ENCODE data around the gene TRNT1. TPM values are rescaled to one million over a fixed set of nuclear protein-coding genes. Genes with fewer than 3 reads are reported as not detected.

The TRNT1 gene
- polyA plus RNA-seq, 3 donors from 2014 or later: 7.4 to 18.7 (median 15.9) TPM

DNA sequence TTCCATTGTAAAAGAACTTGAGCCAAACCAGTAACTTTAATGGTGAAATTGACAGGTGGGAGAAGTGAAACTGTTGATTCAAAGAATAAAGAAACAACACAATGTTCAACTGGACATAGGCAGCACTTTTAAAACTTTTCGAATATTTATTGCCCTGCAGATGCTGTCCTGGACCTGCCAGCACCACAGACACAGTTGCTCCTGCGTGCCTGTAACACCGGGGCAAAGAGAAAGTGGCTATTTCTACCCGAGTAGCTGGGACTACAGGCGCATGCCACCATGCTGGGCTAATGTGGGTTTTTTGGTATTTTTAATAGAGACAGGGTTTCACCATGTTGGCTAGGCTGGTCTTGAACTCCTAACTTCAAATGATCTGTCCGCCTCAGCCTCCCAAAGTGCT is 24.0 kb upstream of the TRNT1 start:
- H3K4me3 Mint-ChIP-seq: no peak overlapping the region
- DNase-seq: no peak
- no peaks in the 10 kb centered on the region for H3K36me3 Mint-ChIP-seq
- no peak overlapping the region for H3K27ac Mint-ChIP-seq
- H3K27me3 Mint-ChIP-seq (ENCODE audit: low read depth in 3 of 3): peaks cover 4% of the 10 kb centered on the region in 3 donors
- no peaks in the 10 kb centered on the region for H3K4me1 Mint-ChIP-seq
- H3K9me3 Mint-ChIP-seq: no peaks in the 10 kb centered on the region

DNA sequence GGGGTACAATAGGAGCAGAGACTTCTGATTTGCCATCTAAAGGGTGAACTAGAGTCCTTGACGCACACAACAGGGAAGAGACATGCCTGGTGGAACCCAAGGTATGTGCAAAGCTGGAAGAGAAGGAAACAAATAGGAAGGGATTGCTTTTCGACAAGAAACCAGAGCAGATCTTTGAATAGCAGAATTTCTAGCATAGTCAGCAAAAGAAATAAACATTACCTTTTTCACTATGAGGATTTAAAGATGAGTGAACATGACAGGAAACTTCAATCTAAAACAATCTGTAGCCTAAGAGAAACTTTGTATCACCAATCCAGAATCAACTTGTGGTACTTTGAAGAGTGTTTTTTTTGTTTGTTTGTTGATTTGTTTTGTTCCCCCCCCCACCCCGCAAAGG is 21.5 kb upstream of the TRNT1 start:
- DNase-seq: no peak
- H3K36me3 Mint-ChIP-seq: no peaks in the 10 kb centered on the region
- no peak overlapping the region for H3K27ac Mint-ChIP-seq
- H3K4me1 Mint-ChIP-seq: no peaks in the 10 kb centered on the region
- H3K4me3 Mint-ChIP-seq: no peak overlapping the region
- peaks cover 0 to 2% (median 0%) of the 10 kb centered on the region in 6 donors for H3K9me3 Mint-ChIP-seq
- peaks cover 0 to 5% (median 5%) of the 10 kb centered on the region in 3 donors for H3K27me3 Mint-ChIP-seq (ENCODE audit: low read depth in 3 of 3)

DNA sequence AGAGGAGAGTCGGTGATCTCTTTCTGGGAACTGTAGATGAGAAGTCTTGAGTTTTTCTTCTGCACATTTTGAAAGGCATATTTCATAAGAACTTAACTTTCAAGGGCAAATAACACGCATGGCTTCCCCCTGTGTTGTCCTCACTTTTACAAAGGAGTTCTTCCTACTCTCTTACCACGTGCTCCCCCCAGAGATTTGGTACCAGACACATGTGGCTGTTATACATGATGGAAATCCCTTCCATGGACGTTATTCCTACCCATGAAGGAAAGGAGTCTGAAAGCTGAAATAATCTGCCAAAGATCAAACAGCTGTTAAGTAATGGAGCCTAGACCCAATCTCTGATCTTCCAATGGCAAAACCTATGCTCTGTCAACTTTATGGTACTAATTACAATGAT is 20.9 kb upstream of the TRNT1 start:
- Mint-ChIP-seq H3K9me3 (peaks cover 0 to 2% (median 0%) of the 10 kb centered on the region in 6 donors), H3K4me3 (no peak overlapping the region), H3K27me3 (ENCODE audit: low read depth in 3 of 3) (peaks cover 0 to 6% (median 5%) of the 10 kb centered on the region in 3 donors), H3K4me1 (no peaks in the 10 kb centered on the region), H3K27ac (no peak overlapping the region), H3K36me3 (no peaks in the 10 kb centered on the region)
- DNase-seq: no peak

DNA sequence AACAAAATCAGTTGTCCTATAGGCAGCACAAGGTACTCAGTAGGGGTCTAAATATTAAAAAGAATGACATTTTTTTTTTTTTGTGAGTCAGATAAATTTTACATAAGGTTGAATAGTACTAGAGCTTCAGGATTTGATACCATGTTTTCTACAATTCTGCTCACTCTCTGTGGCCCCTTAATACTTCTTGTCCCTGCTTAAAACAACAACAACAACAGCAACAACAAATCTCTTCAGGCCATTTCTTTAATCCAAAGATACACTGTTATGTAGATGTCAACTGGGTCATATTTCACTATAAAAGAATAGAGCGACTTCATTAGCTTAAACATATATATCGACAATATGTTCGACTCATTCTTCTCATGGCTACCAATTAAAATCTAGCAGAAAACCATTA is 19.6 kb upstream of the TRNT1 start:
- DNase-seq: no peak
- Mint-ChIP-seq H3K4me1 (no peaks in the 10 kb centered on the region), H3K27ac (peak overlapping the region in 1 of 6 donors; percentile 61), H3K36me3 (no peaks in the 10 kb centered on the region), H3K4me3 (no peak overlapping the region), H3K9me3 (peaks cover 0 to 2% (median 0%) of the 10 kb centered on the region in 6 donors), H3K27me3 (ENCODE audit: low read depth in 3 of 3) (peaks cover 0 to 8% (median 6%) of the 10 kb centered on the region in 3 donors)

DNA sequence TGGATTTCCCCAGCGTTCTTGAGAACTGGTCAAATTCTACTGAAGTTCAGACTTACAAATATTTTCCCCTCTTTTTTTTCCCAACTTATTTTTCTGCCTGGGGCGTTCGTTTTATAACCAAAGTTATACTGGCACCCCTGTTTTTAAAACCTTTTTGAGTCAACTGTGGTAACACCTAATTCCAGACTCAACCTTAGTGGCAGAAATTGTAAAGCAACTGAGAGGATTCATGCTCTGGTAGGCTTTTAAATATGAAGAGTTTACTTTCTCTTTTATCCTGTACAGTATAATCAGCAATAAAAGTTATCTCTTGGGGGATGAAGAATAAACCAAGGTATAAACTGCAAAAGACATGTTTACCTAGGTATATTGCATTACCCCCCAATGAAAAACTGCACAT is 18.9 kb upstream of the TRNT1 start:
- Mint-ChIP-seq H3K27ac (no peak overlapping the region), H3K27me3 (ENCODE audit: low read depth in 3 of 3) (peaks cover 0 to 10% (median 6%) of the 10 kb centered on the region in 3 donors), H3K36me3 (no peaks in the 10 kb centered on the region), H3K4me3 (peak overlapping the region in 1 of 5 donors; percentile 36), H3K9me3 (peaks cover 0 to 2% (median 0%) of the 10 kb centered on the region in 6 donors), H3K4me1 (no peaks in the 10 kb centered on the region)
- DNase-seq: no peak

DNA sequence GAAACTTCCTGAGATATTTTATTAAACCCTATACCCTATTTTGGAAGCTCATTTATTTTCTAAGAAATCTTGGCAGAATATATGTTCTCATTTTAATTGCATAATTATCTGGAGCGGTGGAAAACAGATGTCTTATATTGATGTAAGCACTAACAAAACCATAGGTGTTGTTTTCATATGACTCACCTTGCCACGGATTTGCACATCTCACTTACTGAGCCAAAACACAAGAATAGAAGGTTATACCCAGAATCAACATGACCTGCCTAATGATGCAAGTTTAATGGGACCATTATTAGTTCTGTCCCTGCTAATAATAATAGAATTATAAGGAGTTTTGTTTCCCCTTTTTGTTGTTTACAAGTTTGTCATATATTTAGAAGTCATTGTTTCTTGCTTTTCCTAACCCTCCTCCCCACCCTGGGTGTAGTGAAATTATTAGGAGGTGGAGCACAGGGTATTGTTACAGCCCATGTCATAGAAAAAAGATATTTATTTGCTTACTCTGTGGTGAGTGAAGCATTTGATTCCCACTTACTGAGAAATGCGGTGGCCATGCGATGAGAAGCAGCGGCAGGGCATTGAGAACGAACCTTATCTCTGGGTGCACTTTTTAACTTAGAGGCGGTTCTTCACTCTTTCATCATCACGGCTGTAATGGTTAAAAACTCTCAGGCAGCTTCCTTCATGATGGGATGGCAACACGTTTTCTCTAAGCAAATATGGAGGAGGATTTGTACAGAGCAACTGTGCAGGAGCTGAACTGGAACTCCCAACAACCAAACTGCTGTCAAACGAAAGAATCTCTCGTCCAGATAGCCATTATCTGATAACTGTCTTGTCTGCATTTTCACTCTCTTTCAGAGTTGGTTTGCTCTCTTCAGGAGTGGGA is 17.1 kb upstream of the TRNT1 start:
- peaks cover 0 to 8% (median 6%) of the 10 kb centered on the region in 3 donors for H3K27me3 Mint-ChIP-seq (ENCODE audit: low read depth in 3 of 3)
- DNase-seq: peak in 1 of 3 donors; percentile 32
- H3K4me3 Mint-ChIP-seq: peak overlapping the region in 1 of 5 donors; percentile 85
- H3K4me1 Mint-ChIP-seq: no peaks in the 10 kb centered on the region
- peaks cover 0 to 2% (median 0%) of the 10 kb centered on the region in 6 donors for H3K9me3 Mint-ChIP-seq
- no peaks in the 10 kb centered on the region for H3K36me3 Mint-ChIP-seq
- peak overlapping the region in 2 of 6 donors; percentile 94 to 95 for H3K27ac Mint-ChIP-seq

DNA sequence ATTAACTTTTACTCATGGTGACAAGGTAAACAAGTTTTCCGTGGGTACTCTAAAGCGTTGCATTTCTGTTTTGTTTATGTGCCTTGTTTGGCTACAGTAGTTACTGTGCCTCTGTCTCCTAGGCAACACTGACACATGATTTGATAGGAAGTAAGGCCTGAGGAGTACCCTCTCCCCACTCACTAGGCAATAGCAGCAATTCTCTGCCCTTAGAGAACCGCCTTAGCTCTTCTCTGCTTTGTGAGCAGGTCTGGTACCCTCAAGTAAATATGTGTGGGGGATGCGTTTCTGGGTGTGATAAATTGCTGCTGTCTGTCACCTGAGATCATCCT is 16.5 kb upstream of the TRNT1 start, which contains the start of gene IL5RA:
TSS of gene IL5RA (minus strand) at position 76 of the 332 bp plus-strand sequence. CDS start 5,390 bp downstream, outside the sequence.
- H3K27ac Mint-ChIP-seq: peak within 1 kb of the TSS in 2 of 6 donors; percentile 94 to 95
- no peaks in the 10 kb centered on the region for H3K4me1 Mint-ChIP-seq
- peak within 1 kb of the TSS in 1 of 5 donors; percentile 85 for H3K4me3 Mint-ChIP-seq
- no peaks in the 10 kb centered on the region for H3K36me3 Mint-ChIP-seq
- peaks cover 0 to 2% (median 0%) of the 10 kb centered on the region in 6 donors for H3K9me3 Mint-ChIP-seq
- peak in 1 of 3 donors; percentile 73 for DNase-seq
- H3K27me3 Mint-ChIP-seq (ENCODE audit: low read depth in 3 of 3): peaks cover 0 to 8% (median 6%) of the 10 kb centered on the region in 3 donors

DNA sequence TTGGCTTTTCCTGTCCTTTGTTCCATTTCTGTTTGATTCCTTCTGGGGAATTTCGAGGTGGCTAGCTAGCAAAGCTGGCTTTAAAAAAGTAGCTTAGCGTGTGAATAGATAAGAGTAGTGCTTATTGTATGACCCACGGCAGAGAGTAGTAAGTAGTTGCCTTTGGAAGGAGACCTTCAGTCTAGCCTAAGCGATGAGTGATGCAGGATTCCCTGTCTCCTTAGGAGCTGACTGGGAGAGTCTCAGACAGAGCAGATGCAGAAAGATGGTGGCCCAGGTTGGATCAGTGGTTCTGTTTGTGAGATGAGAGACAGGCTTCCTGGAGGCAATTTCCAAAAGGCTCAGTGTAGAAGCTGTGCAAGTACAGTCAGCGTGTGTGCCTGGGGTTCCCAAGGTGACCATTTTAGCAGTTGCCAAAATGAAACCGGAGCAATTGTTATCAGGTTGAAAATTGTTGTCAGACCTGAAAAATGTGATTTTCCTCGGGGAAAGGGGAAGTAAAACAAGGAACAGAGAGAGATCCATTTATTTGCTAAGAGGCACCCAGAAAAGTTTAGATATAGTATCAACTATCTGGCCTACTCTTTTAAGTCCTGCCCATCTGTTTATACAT is 15.9 kb upstream of the TRNT1 start:
- Mint-ChIP-seq H3K4me3 (peak overlapping the region in 1 of 5 donors; percentile 85), H3K27ac (peak overlapping the region in 2 of 6 donors; percentile 94 to 95), H3K9me3 (peaks cover 0 to 2% (median 0%) of the 10 kb centered on the region in 6 donors), H3K27me3 (ENCODE audit: low read depth in 3 of 3) (peaks cover 0 to 8% (median 6%) of the 10 kb centered on the region in 3 donors), H3K4me1 (no peaks in the 10 kb centered on the region), H3K36me3 (no peaks in the 10 kb centered on the region)
- DNase-seq: no peak

DNA sequence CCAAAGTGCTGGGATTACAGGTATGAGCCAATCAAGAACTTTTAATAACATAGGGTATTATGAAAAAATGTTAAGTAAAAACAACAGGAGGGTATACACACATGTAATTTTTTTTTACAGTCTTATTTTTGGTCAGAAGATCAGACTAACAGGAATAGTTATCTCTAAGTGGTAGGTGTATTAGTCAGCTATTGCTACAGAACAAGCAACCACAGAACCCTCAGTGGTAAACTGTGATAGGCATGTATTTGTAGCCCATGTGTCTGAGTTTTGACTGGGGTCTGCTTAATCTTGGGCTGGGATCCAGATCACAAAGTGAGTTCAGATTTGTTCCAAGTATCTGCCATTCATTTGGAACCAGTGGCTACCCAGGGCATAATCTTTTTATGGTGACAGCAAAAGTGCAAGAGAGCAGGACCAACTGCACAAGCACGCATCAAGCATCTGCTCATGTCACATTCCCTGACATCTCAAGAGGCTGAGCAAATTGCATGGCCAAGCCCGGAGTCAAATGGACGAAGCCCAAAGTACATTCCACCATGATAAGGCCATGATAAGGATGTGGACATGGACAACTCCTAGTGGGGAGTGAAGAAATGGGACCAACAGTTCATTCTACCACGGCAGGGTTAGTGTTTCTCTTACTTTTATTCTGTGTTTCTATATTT is 13.6 kb upstream of the TRNT1 start:
- Mint-ChIP-seq H3K4me3 (no peak overlapping the region), H3K27me3 (ENCODE audit: low read depth in 3 of 3) (peaks cover 0 to 8% (median 5%) of the 10 kb centered on the region in 3 donors), H3K4me1 (no peaks in the 10 kb centered on the region), H3K9me3 (peaks cover 0 to 2% (median 0%) of the 10 kb centered on the region in 6 donors), H3K36me3 (no peaks in the 10 kb centered on the region), H3K27ac (peak overlapping the region in 1 of 6 donors; percentile 8)
- DNase-seq: no peak

DNA sequence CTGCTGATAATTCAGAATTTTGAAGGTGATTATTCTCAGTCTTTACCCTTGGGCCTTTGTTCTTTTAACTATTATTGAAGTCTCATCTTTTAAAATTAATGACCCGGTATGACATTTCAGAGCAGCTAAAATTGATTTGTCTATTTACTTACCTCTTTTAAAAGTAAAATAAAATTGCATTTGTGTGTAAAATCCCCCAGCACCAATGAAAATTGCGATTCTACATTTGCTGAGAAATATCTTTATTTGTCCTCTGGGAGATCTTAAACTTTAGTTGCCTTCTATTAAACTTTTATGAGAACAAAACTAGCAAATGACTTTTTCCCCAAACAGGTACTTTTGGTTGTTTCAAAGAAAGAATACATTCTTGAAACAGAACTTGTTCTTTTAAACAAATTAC is 9.1 kb upstream of the TRNT1 start:
- Mint-ChIP-seq H3K4me1 (peaks cover 8 to 9% of the 10 kb centered on the region in 2 donors), H3K9me3 (no peaks in the 10 kb centered on the region), H3K4me3 (no peak overlapping the region), H3K36me3 (no peaks in the 10 kb centered on the region), H3K27me3 (ENCODE audit: low read depth in 3 of 3) (peaks cover 0 to 6% (median 2%) of the 10 kb centered on the region in 3 donors), H3K27ac (no peak overlapping the region)
- no peak for DNase-seq

DNA sequence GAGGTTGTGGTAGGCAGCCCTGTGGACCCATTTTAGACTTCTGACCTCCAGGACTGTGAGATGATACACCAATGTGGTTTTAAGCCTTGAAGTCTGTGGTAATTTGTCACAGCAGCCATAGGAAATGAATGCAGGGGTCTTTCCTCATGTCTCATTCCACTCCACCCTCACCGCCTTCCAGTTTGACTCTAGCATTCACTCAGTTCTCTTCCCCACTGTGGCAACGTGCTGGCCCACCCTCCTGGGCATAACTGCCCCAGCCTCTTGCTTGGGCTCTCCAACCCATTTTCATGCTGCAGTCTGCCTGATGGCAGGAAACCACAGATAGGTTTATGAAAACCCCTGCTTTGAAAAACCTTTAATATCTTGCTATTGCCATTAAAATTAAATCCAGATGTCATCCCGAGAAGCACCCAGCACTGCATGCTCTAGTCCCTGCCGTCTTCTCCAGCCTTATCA is 7.3 kb upstream of the TRNT1 start:
- peak overlapping the region in 1 of 5 donors; percentile 69 for H3K4me3 Mint-ChIP-seq
- H3K4me1 Mint-ChIP-seq: peaks cover 8 to 9% of the 10 kb centered on the region in 2 donors
- H3K36me3 Mint-ChIP-seq: no peaks in the 10 kb centered on the region
- DNase-seq: peak in 1 of 3 donors; percentile 28
- no peaks in the 10 kb centered on the region for H3K9me3 Mint-ChIP-seq
- peak overlapping the region in 5 of 6 donors; percentile 4 to 82 (median 72) for H3K27ac Mint-ChIP-seq
- peaks cover 0 to 6% (median 0%) of the 10 kb centered on the region in 3 donors for H3K27me3 Mint-ChIP-seq (ENCODE audit: low read depth in 3 of 3)

DNA sequence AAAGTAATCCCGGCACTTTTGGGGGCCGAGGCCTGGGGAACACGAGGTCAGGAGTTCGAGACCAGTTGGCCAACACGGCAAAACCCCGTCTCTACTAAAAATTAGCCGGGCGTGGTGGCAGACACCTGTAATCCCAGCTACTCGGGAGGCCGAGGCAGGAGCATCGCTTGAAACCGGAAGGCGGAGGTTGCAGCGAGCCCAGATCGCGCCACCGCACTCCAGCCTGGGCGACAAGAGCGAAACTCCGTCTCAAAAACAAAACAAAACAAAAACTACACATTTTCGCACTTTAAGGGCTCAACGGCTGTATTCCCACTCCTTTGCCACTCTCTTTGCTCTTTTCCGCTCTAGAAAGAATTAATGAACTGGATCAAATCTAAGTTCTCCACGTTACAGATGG is 763 bp upstream of the TRNT1 start:
- no peak for DNase-seq
- Mint-ChIP-seq H3K27me3 (ENCODE audit: low read depth in 3 of 3) (peaks cover 13 to 40% (median 23%) of the 10 kb centered on the region in 3 donors), H3K27ac (peak overlapping the region; percentile 98 to 99 (median 99)), H3K4me1 (peaks cover 33 to 49% of the 10 kb centered on the region in 2 donors), H3K9me3 (no peaks in the 10 kb centered on the region), H3K36me3 (peaks cover 0 to 9% (median 3%) of the 10 kb centered on the region in 3 donors), H3K4me3 (peak overlapping the region; percentile 94 to 99 (median 98))

DNA sequence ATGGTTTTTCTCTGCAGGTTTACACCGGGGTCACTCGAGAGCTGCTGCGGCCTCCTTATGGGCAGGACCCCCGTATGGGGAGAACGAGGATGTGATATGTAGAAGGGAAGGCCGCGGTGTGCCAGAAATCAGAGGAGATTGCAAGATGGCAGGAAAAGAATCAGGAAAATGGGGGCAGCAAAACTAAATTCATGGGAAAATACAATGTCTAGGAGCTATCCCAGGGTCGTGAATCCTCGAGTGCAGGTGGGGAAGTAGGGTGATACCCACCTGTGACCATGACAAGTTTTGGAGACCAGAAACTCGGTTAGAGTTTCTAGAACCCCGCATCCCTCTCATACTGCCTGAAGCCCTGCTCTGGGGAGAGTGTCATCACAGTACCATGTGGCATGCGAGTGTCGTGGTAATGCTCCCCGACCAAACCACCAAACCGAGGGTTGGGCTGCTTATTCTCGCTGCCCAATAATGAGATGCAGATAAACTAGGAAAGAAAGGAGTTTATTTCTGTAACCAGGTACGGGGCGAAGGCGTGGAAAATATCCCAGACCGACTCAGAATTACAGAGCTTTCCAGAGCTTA is 781 bp downstream of the TRNT1 start:
- DNase-seq: peak; percentile 48 to 61 (median 49)
- peak overlapping the region; percentile 94 to 99 (median 98) for H3K4me3 Mint-ChIP-seq
- peak overlapping the region; percentile 98 to 99 (median 99) for H3K27ac Mint-ChIP-seq
- peaks cover 33 to 49% of the 10 kb centered on the region in 2 donors for H3K4me1 Mint-ChIP-seq
- no peaks in the 10 kb centered on the region for H3K9me3 Mint-ChIP-seq
- peaks cover 0 to 14% (median 7%) of the 10 kb centered on the region in 3 donors for H3K36me3 Mint-ChIP-seq
- H3K27me3 Mint-ChIP-seq (ENCODE audit: low read depth in 3 of 3): peaks cover 13 to 36% (median 23%) of the 10 kb centered on the region in 3 donors
